T-helper 9 cell (primary cell): ENCODE measurements around the gene CATSPERZ.
A peak's percentile ranks its signal among the peaks of the same experiment; 100 is the strongest.

Experiments used
- DNase-seq: peaks from one replicate; pipeline ENCODE4 v3.0.0-alpha.2; 2020
- total RNA-seq, 2 donors: gene quantifications; one replicate each; lab custom pipeline; 2026; lab: John Stamatoyannopoulos, UW

CATSPERZ gene
- 0 reads per million in 2 donors for total RNA-seq

- DNase-seq = no peak
Observed at GRCh38 chr11:64299847-64300648, at the start of gene CATSPERZ. Gene CATSPERZ, plus strand, starts transcription at chr11:64300358. Its CDS starts 53 bp downstream, at chr11:64300411.

DNA sequence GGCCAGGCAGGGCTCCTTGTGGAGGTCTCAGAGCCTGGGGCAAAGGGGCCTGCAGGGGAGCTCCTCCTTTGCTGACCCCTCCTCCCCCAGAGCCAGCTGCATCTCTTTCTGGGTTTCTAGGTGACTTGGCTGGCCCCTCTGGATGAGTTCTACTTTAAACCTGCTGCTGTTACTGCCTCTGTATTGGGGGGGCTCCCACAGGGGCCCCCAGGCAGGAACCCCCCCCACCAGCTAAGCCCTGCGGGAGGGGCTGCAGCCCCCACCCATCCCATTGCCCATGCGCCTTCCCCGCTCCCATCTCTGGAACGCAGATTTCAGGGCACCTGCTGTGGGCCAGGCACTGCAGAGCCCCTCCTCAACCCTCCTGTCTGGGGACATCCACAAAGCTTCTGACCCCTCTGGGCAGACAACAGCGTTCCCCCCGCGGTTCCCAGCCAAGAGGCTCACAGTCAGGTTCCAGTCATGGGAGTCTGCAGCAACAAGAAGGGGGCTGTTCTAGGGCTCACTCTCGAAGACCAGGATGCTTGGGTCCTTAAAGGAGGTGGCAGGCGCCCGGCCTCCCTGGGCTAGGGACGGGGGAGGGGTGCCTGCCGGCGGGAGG, 49.6 kb upstream of the CATSPERZ start:
- no peak for DNase-seq

DNA sequence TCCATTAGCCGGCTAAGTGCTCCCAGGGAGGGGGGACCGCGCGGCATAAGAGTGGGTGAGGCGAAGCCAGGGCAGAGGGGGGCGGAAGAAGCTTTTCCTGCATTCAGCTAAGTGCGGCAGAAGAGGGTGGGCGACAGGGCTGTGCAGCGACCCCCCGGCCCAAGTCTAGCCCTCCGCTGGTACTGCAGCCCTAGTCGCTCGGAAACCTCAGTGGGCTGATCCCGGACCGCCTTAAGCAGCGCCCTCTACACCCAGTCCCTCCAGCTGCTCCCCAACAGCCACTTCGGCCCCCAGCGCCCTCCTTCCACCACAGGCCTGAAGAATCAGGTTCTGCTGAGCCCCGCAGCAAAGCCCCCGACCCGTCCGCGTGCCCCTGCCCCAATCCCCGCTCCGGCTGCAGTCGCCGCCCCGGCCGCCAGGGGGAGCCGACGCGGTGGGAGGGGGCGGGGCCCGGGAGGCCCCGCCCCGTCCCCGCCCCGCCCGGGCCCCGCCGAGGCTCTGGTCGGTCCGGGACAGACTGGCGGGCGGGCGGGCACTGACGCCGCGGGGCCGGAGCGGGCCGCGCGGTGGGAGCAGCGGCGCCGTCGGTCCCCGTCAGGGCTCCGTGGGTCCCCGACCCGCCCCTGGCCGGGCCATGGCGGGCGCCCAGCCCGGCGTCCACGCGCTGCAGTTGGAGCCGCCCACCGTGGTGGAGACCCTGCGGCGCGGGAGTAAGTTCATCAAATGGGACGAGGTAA, 49.0 kb upstream of the CATSPERZ start, which contains the start of gene PLCB3:
TSS of gene PLCB3 (plus strand) at position 515 of the 737 bp plus-strand sequence. CDS start at position 635, 120 bp downstream.
- peak; percentile 70 for DNase-seq

- DNase-seq = no peak
Observed at GRCh38 chr11:64251753-64252002, 48.5 kb upstream of the CATSPERZ start.

GRCh38 chr11:64252003-64252872, 47.9 kb upstream of the CATSPERZ start:
- DNase-seq = no peak

- DNase-seq = no peak
Observed at GRCh38 chr11:64253043-64253442, 47.1 kb upstream of the CATSPERZ start.

DNA sequence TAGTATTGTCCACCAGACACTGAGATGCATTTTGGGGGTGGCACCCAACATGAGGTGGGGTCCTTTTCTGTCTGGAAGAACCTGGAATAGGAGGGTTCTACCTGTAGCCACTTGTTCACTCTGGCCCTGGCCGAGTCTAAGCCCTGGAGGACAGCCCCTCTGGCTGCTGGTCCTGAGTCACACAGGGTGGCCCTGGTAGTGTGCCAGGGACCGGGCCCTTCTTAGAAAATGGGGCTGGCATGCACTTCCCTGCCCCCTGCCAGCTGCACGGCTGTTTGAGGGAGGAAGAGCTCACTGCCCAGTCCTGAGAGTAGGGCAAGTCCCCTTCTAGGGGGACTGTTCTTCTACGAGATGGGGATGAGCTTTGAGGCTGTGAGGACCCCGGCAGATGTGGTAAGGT, 46.7 kb upstream of the CATSPERZ start:
- DNase-seq = no peak

GRCh38 chr11:64254326-64254725, 45.8 kb upstream of the CATSPERZ start:
- no peak for DNase-seq

- DNase-seq = no peak
Observed at GRCh38 chr11:64255135-64256128, 44.7 kb upstream of the CATSPERZ start.

DNA sequence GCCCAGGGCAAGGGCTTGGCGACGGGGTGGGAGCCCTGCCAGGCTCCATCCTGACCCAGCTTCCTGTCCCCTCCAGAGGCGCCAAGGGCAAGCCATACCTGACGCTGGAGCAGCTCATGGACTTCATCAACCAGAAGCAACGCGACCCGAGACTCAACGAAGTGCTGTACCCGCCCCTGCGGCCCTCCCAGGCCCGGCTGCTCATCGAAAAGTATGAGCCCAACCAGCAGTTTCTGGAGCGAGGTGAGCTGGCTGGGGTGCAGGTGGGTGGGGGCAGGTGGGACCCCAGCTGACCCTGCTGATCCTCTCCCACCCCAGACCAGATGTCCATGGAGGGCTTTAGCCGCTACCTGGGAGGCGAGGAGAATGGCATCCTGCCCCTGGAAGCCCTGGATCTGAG, 43.9 kb upstream of the CATSPERZ start:
- no peak for DNase-seq

DNA sequence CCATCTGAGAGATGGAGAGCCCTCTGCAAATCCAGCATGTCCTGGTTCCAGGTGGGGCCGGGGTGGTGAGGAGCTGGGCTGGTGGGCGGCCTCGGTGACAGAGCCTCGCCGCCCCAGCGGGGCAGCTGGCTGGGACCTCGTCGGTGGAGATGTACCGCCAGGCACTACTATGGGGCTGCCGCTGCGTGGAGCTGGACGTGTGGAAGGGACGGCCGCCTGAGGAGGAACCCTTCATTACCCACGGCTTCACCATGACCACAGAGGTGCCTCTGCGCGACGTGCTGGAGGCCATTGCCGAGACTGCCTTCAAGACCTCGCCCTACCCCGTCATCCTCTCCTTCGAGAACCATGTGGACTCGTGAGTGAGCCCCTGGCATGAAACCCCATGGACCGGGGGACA, 41.8 kb upstream of the CATSPERZ start:
- DNase-seq = no peak

- no peak for DNase-seq
Observed at GRCh38 chr11:64258946-64259532, 41.1 kb upstream of the CATSPERZ start.

GRCh38 chr11:64259533-64260067, 40.6 kb upstream of the CATSPERZ start:
- no peak for DNase-seq

DNA sequence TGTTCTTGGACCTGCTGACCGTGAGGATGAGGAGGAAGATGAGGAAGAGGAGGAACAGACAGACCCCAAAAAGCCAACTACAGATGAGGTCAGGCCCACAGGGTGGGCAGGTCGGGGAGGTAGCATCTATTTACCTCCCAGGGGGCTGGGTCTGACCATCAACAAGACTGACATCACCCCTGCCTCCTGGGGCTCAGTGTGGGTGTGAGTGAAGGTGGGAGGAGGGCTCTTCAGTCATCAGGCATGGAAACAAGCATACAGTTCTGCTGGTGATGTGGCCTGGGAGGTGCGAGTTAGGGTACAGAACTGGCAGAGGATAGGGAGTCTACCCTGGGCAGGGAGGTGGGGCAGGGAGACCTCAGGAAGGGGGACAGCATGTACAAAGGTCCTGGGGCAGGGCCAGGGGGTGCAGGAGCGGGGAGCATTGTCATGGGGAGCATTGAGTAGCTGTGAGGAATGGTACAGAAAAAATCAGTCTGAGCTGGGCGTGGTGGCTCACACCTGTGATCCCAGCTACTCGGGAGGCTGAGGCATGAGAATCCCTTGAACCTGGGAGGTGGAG, 39.9 kb upstream of the CATSPERZ start:
- DNase-seq = no peak

DNA sequence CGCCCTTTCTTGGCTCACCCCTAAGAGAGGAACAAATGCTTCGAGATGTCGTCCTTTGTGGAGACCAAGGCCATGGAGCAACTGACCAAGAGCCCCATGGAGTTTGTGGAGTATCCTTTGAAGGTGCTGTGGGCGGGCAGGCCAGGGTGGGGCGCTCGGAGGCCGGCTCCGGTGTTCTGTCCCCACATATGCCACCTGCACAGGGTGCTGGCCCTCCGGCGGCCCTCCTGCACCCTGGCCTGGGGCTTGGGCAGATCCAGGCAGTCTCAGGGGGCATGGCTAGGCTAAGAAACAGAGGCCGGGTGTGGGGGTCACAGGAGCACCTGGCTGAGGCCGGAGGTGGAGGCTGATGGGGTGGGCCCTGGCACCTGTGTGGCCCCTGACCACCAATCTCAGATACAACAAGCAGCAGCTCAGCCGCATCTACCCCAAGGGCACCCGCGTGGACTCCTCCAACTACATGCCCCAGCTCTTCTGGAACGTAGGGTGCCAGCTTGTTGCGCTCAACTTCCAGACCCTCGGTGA, 38.5 kb upstream of the CATSPERZ start:
- no peak for DNase-seq

GRCh38 chr11:64262271-64263002, 37.7 kb upstream of the CATSPERZ start:
- DNase-seq = no peak

DNA sequence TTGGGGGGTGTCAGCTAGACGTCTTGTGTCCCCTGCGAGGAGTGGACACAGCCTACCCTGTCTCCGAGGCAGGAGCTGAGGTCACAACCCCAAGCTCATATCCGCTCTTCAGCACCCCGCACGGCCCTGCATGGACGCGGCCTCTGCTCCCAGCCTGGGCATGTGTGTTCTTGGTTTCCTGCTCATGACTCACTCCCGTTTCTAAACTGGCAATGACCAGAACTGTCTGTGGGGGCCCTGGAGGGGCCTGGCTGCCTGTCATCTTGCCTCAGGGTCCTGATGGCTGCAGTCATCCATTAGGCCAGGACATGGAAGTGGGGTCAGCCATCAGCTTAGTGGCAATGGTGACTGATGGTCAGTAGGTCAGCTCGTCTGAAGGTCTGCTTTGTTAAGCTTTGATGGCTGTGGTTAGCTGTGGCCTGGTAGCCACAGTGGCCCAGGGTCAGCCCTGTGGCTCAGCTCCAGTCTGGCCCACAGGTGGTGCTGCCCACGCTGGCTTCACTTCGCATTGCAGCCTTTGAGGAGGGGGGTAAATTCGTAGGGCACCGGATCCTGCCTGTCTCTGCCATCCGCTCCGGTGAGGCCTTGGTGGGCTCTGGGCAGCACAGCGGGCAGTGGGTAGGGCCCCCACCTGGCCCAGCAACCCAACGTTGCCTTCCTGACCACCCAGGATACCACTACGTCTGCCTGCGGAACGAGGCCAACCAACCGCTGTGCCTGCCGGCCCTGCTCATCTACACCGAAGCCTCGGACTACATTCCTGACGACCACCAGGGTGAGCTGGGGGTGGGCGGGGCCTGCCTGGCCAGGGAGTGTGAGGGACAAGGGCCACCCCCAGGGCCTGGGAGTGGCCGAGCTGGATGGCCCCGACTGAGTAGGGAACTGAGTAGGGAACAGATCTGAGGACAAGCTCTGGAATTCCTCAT, 36.9 kb upstream of the CATSPERZ start:
- DNase-seq = no peak

DNA sequence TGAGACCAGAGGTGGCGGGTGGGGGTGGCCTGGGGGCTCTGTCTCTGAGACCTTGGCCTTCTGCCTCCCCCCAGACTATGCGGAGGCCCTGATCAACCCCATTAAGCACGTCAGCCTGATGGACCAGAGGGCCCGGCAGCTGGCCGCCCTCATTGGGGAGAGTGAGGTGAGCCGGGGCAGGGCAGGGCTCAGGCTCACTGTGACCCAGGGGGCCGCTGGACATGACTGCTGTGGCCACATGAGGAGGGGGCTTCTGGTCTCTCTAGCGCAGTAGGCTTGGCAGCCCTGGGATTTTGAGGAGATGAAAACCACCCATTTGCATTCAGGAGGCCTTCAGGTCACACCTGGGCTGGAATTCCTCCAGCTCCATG, 36.2 kb upstream of the CATSPERZ start:
- DNase-seq = no peak
